B cell (primary cell): ENCODE measurements around the gene CC2D2A. TPM values are rescaled to one million over a fixed set of nuclear protein-coding genes. Genes with fewer than 3 reads are reported as not detected.

Experiments used
- ATAC-seq: fragments of 200-7000 bp; cut with Tn5 transposase; one replicate; pipeline ENCODE4 v1.10.0; 2021; ENCODE audit warnings: low read depth, mild to moderate bottlenecking, moderate number of reproducible peaks, moderate library complexity
- CTCF ChIA-PET: fragments of 350-600 bp; sonication (Branson Sonifier 250); formaldehyde crosslinking; loops from one replicate; lab custom pipeline; 2021; ENCODE audit warnings: antibody characterized with exemption, inconsistent platforms; lab: Charles Lee
- POLR2A ChIA-PET: fragments of 350-600 bp; sonication (Branson Sonifier 250); formaldehyde crosslinking; loops from one replicate; lab custom pipeline; 2021; ENCODE audit warnings: antibody characterized with exemption; lab: Charles Lee
- DNase-seq: peaks from one replicate; pipeline ENCODE4 v3.0.0; 2013
- H2AFZ ChIP-seq: 2 replicates; pipeline ENCODE4 v1.6.1; 2012; ENCODE audit warnings: mild to moderate bottlenecking, low read depth, low read length; ENCODE audit not compliant: insufficient read depth, poor library complexity, severe bottlenecking
- H3K27ac ChIP-seq, 2 donors: 1 replicate in 1 of 2; 2 replicates in 1 of 2; pipeline ENCODE4 v1.5.1; 2012 to 2013; ENCODE audit warnings: low read length in 2 of 2, mild to moderate bottlenecking in 2 of 2, moderate library complexity in 1 of 2
- H3K27me3 ChIP-seq, 4 experiments: fragments of 200-600 bp in 1 of 4; sonication (generic) in 1 of 4; replicated peaks in 1 of 4; 1 replicate in 2 of 4; 2 replicates in 2 of 4; pipeline versions ENCODE4 v1.6.1 to v1.7.0; 2013 to 2016; ENCODE audit warnings: low read length in 3 of 4, mild to moderate bottlenecking in 2 of 4, mixed read lengths in 1 of 4, moderate library complexity in 1 of 4; ENCODE audit not compliant: insufficient read depth in 4 of 4, control insufficient read depth in 3 of 4; ENCODE audit errors: control extremely low read depth in 1 of 4
- H3K36me3 ChIP-seq, 2 experiments: replicated peaks in 1 of 2; 1 replicate in 1 of 2; 2 replicates in 1 of 2; pipeline versions ENCODE4 v1.6.1 to v1.7.1; 2013; ENCODE audit warnings: low read length in 1 of 2; ENCODE audit not compliant: insufficient read depth in 2 of 2, control insufficient read depth in 1 of 2; ENCODE audit errors: control extremely low read depth in 1 of 2, extremely low read depth in 1 of 2
- H3K4me1 ChIP-seq, 2 donors: fragments of 200-600 bp in 1 of 2; sonication (generic) in 1 of 2; 1 replicate in 1 of 2; 2 replicates in 1 of 2; pipeline versions ENCODE4 v1.5.1 to v1.6.1; 2013 to 2017; ENCODE audit warnings: low read length in 2 of 2; ENCODE audit not compliant: control insufficient read depth in 2 of 2, insufficient read depth in 2 of 2
- H3K4me2 ChIP-seq: replicated peaks from 2 replicates; pipeline ENCODE3; 2012; ENCODE audit warnings: mild to moderate bottlenecking, low read depth, low read length; ENCODE audit not compliant: poor library complexity, severe bottlenecking
- H3K4me3 ChIP-seq, 5 experiments: fragments of 200-600 bp in 1 of 5; sonication (generic) in 1 of 5; 1 replicate in 3 of 5; 2 replicates in 2 of 5; pipeline versions ENCODE4 v1.5.1 to v1.7.0; 2011 to 2016; ENCODE audit warnings: low read length in 4 of 5, mild to moderate bottlenecking in 4 of 5, low read depth in 2 of 5, control low read depth in 1 of 5, moderate library complexity in 1 of 5; ENCODE audit not compliant: insufficient read depth in 1 of 5; ENCODE audit errors: control extremely low read depth in 1 of 5, extremely low read depth in 1 of 5
- H3K79me2 ChIP-seq: fragments of 200-600 bp; sonication (generic); one replicate; pipeline ENCODE4 v1.6.0; 2016; ENCODE audit warnings: low read length; ENCODE audit not compliant: control insufficient read depth, insufficient read depth
- H3K9ac ChIP-seq: fragments of 200-600 bp; sonication (generic); 2 replicates; pipeline ENCODE4 v1.6.1; 2017; ENCODE audit warnings: mild to moderate bottlenecking, low read length, moderate library complexity
- H3K9me3 ChIP-seq, 3 donors: one replicate each; pipeline versions ENCODE4 v1.6.1 to v1.7.1; 2013; ENCODE audit warnings: low read length in 2 of 3; ENCODE audit not compliant: control insufficient read depth in 2 of 3, insufficient read depth in 1 of 3; ENCODE audit errors: control extremely low read depth in 1 of 3
- H4K20me1 ChIP-seq: 2 replicates; pipeline ENCODE4 v1.6.0; 2012; ENCODE audit warnings: mild to moderate bottlenecking, low read length; ENCODE audit not compliant: insufficient read depth, control insufficient read depth, poor library complexity, severe bottlenecking
- H3K27ac Mint-ChIP-seq: one replicate; pipeline ENCODE4 v1.8.0; 2021; ENCODE audit warnings: mixed read lengths
- H3K27me3 Mint-ChIP-seq: one replicate; pipeline ENCODE4 v1.8.0; 2021; ENCODE audit warnings: mixed read lengths
- H3K4me1 Mint-ChIP-seq: one replicate; pipeline ENCODE4 v1.8.0; 2021; ENCODE audit warnings: mixed read lengths
- H3K4me3 Mint-ChIP-seq: one replicate; pipeline ENCODE4 v1.8.0; 2021; ENCODE audit warnings: mixed read lengths
- H3K9me3 Mint-ChIP-seq: one replicate; pipeline ENCODE4 v1.8.0; 2022; ENCODE audit warnings: mixed read lengths; ENCODE audit not compliant: insufficient read depth
- CTCF ChIP-seq: fragments of 200-600 bp; IDR thresholded peaks from one replicate; pipeline ENCODE4 v1.8.0; 2022; ENCODE audit warnings: antibody characterized with exemption, mild to moderate bottlenecking
- EZH2 ChIP-seq: IDR thresholded peaks from 2 replicates; pipeline ENCODE4 v1.6.1; 2012; ENCODE audit warnings: borderline replicate concordance, low read depth, mild to moderate bottlenecking, moderate library complexity, low read length; ENCODE audit not compliant: insufficient read depth, poor library complexity, severe bottlenecking
- WGBS: methylation state at CpG from one replicate; pipeline ENCODE4 v1.1.5; 2013; ENCODE audit warnings: missing lambda C conversion rate; ENCODE audit not compliant: insufficient coverage; 5-methylcytosine and 5-hydroxymethylcytosine counted together
- intact Hi-C: fragments of 100-400 bp; cut with micrococcal nuclease; formaldehyde crosslinking; loops from one replicate; pipeline ENCODE4 v1.10.0; 2022
- polyA plus RNA-seq: library from polyadenylated mRNA; depleted of rRNA; stranded (reverse); fragments of >200 nt; gene quantifications from 2 replicates; pipeline ENCODE4 v1.2.3, GENCODE V29; 2012
- total RNA-seq, 2 donors: library from RNA; stranded (reverse); fragments of 120-200 nt in 1 of 2; gene quantifications; 1 replicate in 1 of 2; 2 replicates in 1 of 2; pipeline versions ENCODE4 v1.2.3 to v1.2.4, GENCODE V29; 2013 to 2022

CC2D2A gene
- total and polyA plus RNA-seq, 2 donors (not counting 1 experiment from before 2014, with no cell fraction given), result not detected

GRCh38 chr4:15438939-15439524, 30.6 kb upstream of the CC2D2A start:
- no peak overlapping the region for H3K27ac Mint-ChIP-seq
- ChIA-PET CTCF (no interaction called here), POLR2A (no interaction called here)
- Histone ChIP-seq H2AFZ (no peak overlapping the region), H3K4me2 (no peak overlapping the region), H3K9me3 (no peaks in the 10 kb centered on the region), H4K20me1 (no peaks in the 10 kb centered on the region), H3K4me1 (no peaks in the 10 kb centered on the region), H3K9ac (no peak overlapping the region), H3K27me3 (no peaks in the 10 kb centered on the region), H3K79me2 (no peaks in the 10 kb centered on the region), H3K27ac (no peak overlapping the region), H3K36me3 (no peaks in the 10 kb centered on the region), H3K4me3 (no peak overlapping the region)
- H3K9me3 Mint-ChIP-seq, result no peaks in the 10 kb centered on the region
- H3K4me1 Mint-ChIP-seq, result no peaks in the 10 kb centered on the region
- intact Hi-C loops, result no loop called here
- WGBS, result 100% methylated on average over 1 of the region's 2 CpGs
- DNase-seq, result no peak
- TF ChIP-seq EZH2 (no peak), CTCF (no peak)
- peaks cover 12% of the 10 kb centered on the region for H3K27me3 Mint-ChIP-seq
- H3K4me3 Mint-ChIP-seq, result no peak overlapping the region
- ATAC-seq, result no peak

GRCh38 chr4:15443371-15444160, 26.1 kb upstream of the CC2D2A start:
- intact Hi-C loops, result no loop called here
- Mint-ChIP-seq H3K27ac (no peak overlapping the region), H3K4me3 (no peak overlapping the region), H3K9me3 (no peaks in the 10 kb centered on the region), H3K4me1 (no peaks in the 10 kb centered on the region), H3K27me3 (peaks cover 9% of the 10 kb centered on the region)
- H3K4me1 ChIP-seq, result no peaks in the 10 kb centered on the region
- H3K27me3 ChIP-seq, result no peaks in the 10 kb centered on the region
- H3K4me2 ChIP-seq, result no peak overlapping the region
- H2AFZ ChIP-seq, result no peak overlapping the region
- ATAC-seq (no peak), DNase-seq (no peak)
- ChIA-PET CTCF (interaction anchor here (1.0 to 6.7 kb wide), 2 partner anchors 14 to 16 kb away, joined by 3 to 31 read pairs; partner anchors contain the start of gene C1QTNF7), POLR2A (no interaction called here)
- H3K27ac ChIP-seq, result no peak overlapping the region
- no peaks in the 10 kb centered on the region for H3K79me2 ChIP-seq
- WGBS, result 100% methylated on average over 1 of the region's 2 CpGs
- no peak overlapping the region for H3K4me3 ChIP-seq
- H4K20me1 ChIP-seq, result no peaks in the 10 kb centered on the region
- no peaks in the 10 kb centered on the region for H3K36me3 ChIP-seq
- no peaks in the 10 kb centered on the region for H3K9me3 ChIP-seq
- no peak overlapping the region for H3K9ac ChIP-seq
- TF ChIP-seq EZH2 (no peak), CTCF (no peak)
